ENCODE measurements around the gene CALU.
A peak's percentile ranks its signal among the peaks of the same experiment; 100 is the strongest.

The CALU gene

GRCh38 chr7:128788446-128789412 lies 49.6 kb downstream of the CALU start:
- DNase-seq (ENCODE audit: low read depth), result no peak

- no peak for DNase-seq (ENCODE audit: low read depth)
Measured at GRCh38 chr7:128790315-128791041, 51.3 kb downstream of the CALU start.

DNA sequence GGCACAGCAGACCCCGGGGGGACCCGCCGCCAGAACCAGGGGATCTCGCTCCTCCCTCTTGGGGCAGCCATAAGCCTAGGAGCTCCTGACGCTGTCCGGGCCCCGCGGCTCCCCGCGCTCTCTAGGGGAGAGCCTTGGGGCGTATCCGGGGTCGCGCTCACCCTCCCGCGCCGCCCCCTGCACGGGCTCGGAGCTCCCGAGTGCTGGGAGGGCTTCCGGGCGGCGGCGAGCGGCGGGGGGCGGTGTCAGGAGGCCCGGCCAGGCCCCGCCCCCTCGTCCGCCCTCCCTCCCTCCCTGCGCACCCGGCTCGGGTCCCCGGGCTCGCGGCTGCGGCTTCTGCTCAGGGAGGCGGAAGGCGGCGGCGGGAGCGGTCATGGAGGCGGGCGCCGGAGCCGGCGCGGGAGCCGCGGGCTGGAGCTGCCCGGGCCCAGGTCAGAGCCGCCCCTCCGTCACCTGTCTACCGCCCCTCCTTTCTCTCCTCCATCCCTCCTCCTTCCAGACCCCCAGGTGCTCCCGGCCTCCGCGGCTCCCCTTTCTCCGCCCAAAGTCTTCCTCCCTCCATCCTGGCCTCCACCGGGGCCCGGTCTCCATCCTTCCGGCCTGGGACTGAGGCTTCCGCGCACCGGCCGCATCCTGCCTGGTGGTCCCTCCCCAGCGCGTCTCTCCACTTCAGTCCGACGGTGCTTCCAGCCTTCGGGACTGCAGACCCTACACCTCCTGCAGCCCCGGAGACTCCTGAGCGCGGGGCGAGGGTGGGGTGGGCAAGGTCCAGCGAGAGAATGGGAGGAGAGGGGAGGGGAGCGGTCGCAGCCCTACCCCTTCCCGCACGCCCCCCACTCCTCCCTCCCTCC lies 52.2 kb downstream of the CALU start, which contains the start of gene CCDC136:
TSS of gene CCDC136 (plus strand) at position 848 of the 851 bp plus-strand sequence. CDS start 444 bp downstream, outside the sequence.
- peak; percentile 76 for DNase-seq (ENCODE audit: low read depth)

DNA sequence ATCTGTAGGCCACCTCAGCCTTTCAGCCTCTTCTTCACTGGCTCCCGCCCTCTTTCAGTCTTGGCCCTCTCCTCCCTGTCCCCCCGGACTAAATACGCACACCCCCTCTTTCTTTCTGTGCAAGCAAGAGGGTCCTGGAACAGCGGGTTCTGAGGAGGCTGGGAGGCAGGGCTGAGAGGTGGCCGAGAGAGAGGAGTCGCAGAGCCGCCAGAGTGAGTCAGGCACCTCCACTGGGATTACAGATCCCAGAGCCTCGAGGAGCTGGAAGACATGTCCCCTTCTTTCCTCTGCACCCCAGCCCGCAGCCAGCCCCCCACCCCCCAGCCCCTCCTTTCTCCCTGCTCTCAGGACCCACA lies 52.8 kb downstream of the CALU start:
- DNase-seq (ENCODE audit: low read depth), result peak; percentile 54

GRCh38 chr7:128792471-128793180 lies 53.5 kb downstream of the CALU start:
- DNase-seq (ENCODE audit: low read depth), result no peak

- DNase-seq (ENCODE audit: low read depth), result no peak
Measured at GRCh38 chr7:128793181-128793547, 54.0 kb downstream of the CALU start.

- DNase-seq (ENCODE audit: low read depth), result no peak
Measured at GRCh38 chr7:128794020-128794419, 54.9 kb downstream of the CALU start.

DNA sequence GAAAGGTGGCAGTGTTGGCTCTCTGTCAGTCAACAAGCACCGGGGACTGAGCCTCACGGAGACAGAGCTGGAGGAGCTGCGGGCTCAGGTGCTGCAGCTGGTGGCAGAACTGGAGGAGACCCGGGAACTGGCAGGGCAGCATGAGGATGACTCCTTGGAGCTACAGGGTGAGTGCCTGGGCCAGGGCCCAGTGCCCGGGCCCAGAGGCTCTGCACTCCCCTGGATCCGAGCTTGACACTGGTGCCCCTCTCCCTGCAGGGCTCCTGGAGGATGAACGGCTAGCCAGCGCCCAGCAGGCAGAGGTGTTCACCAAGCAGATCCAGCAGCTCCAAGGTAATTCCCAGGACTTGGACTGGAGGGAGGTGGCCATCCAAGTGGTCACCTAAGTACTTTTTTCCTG lies 55.3 kb downstream of the CALU start:
- DNase-seq (ENCODE audit: low read depth), result no peak

GRCh38 chr7:128795129-128795528 lies 56.0 kb downstream of the CALU start:
- DNase-seq (ENCODE audit: low read depth), result no peak

DNA sequence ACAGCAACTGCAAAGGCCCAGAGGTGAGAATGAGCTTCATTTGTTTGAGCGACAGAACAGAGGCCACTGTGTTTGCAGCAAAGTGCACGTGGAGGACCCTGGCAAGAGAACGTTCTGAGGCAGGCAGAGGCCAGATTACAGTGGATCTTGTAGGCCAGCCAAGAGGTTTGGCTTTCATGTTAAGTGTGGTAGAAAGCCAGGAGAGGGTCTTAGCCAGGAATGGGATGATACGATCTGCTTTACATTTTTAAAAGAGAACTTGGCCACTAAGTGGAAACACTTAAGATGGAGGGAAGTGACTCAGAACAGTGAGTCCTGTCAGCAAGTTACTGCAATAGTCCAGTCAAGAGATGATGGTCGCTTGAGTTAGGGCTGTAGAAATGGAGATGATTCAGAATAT lies 57.2 kb downstream of the CALU start:
- peak; percentile 75 for DNase-seq (ENCODE audit: low read depth)

DNA sequence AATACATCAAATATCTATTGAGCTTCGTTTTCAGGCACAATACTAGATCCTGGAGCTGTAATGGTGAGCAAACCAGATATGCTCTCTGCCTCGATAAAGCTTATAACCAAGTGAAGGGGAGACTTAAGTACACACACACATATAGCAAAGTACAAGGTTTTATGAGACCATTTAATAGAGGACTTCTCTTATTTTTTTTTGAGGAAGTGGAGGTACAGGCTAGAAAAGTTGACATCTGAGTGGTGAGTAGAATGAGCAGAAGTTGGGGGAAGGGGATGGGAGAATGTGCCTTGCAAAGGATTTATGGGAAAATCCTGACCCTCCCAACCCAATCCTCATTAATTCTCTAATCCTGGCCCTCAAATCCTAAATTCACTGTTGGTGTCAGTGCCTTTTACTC lies 60.3 kb downstream of the CALU start:
- no peak for DNase-seq (ENCODE audit: low read depth)

GRCh38 chr7:128800567-128800966 lies 61.4 kb downstream of the CALU start:
- no peak for DNase-seq (ENCODE audit: low read depth)

DNA sequence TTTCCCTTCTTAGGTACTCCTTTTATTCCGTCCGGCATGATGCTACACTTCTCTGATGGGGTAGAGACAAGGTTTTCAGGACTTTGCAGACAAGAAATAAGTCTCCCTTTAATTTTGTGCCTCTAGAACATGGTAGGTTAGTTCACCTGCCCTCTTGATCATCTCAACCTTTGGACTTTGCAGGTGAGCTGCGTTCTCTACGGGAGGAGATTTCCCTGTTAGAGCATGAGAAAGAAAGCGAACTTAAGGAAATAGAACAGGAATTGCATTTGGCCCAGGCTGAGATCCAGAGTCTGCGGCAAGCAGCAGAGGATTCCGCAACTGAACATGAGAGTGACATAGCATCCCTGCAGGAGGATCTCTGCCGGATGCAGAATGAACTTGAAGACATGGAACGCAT lies 61.8 kb downstream of the CALU start:
- no peak for DNase-seq (ENCODE audit: low read depth)

DNA sequence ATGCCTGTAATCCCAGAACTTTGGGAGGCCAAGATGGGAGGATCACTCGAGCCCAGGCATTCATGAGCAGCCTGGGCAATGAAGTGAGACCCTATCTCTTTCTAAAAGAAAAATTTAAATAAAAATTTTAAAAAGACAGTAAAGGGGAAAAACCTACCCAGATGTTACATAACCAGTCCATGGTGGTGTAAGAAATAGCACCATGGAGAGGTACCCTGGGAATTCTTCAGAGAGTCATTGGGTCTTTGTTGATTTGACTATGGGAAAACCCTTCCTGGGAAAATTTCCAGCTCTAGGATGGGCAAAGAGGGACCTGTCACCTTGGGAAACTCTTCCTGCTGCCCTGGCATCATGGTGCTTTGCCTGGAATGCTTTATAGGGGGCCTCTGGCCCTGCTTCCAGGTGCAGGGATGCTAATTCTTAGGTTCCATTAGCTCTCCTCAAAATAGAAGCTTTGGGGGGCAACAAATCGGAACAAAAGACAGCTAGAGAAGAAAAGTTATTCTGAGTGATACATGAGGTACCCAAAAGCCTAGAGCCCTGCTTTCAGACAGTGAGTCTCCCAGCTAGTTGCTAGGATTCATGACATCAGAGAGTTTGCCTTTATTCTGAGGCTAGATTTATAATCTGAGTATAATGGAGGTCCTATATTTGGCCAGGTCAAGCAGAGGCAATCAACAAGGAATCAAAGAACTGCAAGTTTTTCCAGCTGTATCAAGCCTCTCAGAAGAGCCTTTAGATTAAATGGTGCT lies 62.7 kb downstream of the CALU start:
- no peak for DNase-seq (ENCODE audit: low read depth)

- DNase-seq (ENCODE audit: low read depth), result no peak
Measured at GRCh38 chr7:128804484-128804883, 65.3 kb downstream of the CALU start.

DNA sequence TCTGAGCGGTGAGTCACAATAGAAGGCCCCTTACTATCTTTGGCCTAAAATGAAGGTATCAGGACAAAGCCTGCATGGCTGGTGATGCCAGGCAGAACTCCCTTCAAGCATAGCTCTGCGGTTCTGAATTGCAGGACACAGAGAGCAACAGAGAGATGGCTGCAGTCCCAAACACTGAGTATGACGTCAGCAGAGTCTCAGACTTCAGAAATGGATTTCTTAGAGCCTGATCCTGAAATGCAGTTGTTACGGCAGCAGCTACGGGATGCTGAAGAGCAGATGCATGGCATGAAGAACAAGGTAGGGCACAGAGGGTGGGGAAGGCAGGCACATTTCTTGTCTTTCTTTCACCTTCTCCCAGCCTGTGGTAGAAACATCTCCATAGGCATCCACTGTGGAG lies 66.1 kb downstream of the CALU start:
- DNase-seq (ENCODE audit: low read depth), result no peak

DNA sequence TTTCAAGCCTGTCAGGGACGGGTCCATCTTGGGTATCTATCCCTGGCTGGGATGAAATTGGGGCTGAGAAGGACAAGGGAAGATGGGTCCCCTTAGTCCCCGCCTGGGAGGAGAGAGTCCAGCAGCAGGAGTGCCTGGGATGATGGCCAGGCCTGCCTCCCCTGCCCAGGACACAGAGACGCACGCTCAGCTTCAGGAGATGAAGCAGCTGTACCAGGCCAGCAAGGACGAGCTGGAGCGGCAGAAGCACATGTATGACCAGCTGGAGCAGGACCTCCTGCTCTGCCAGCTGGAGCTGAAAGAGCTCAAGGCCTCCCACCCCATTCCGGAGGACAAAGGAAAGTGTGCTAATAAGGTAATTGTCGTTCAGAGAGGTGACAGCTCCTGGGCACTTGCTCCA lies 68.0 kb downstream of the CALU start:
- DNase-seq (ENCODE audit: low read depth), result no peak

DNA sequence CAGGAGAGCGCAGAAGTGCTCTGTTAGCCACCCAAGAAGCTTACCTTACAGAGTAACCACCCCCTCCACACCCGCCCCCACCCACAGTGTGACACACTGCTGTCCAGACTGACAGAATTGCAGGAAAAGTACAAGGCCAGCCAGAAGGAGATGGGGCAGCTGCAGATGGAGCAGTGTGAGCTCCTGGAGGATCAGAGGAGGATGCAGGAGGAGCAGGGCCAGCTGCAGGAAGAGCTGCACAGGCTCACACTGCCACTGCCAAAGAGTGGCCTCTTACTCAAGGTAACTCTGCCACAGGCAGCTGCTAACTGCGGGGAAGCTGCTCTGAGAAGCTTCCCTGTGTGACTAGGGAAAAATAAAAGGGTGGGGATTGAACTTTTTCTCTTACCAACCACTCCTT lies 70.2 kb downstream of the CALU start:
- no peak for DNase-seq (ENCODE audit: low read depth)

- peak; percentile 40 for DNase-seq (ENCODE audit: low read depth)
Measured at GRCh38 chr7:128810473-128810872, 71.3 kb downstream of the CALU start.

GRCh38 chr7:128810997-128811396 lies 71.8 kb downstream of the CALU start:
- DNase-seq (ENCODE audit: low read depth), result no peak

Measured in EH (cell line).